Vagina (tissue), 2 donors: Measurements from ENCODE around the gene CASKIN2. TPM values are rescaled to one million over a fixed set of nuclear protein-coding genes. Genes with fewer than 3 reads are reported as not detected.

Source experiments
- DNase-seq, 2 donors: peaks; one replicate each; pipeline ENCODE4 v3.0.0-alpha.2; 2017; ENCODE audit errors: extremely low spot score in 2 of 2
- H3K27ac ChIP-seq: fragments of 200-600 bp; sonication (generic); one replicate; pipeline ENCODE4 v1.5.1; 2019
- H3K27me3 ChIP-seq: fragments of 200-600 bp; sonication (generic); one replicate; pipeline ENCODE4 v1.5.1; 2019
- H3K36me3 ChIP-seq, 2 donors: fragments of 200-600 bp; sonication (generic); one replicate each; pipeline ENCODE4 v1.5.1; 2017 to 2019
- H3K4me1 ChIP-seq: fragments of 200-600 bp; sonication (generic); one replicate; pipeline ENCODE4 v1.5.1; 2019
- H3K4me3 ChIP-seq, 2 donors: fragments of 200-600 bp; sonication (generic); 1 replicate in 1 of 2; 2 replicates in 1 of 2; pipeline ENCODE4 v1.5.1; 2016 to 2019
- H3K9me3 ChIP-seq: fragments of 200-600 bp; sonication (generic); one replicate; pipeline ENCODE4 v1.5.1; 2019
- POLR2A ChIP-seq, 2 donors: fragments of 450-650 bp; IDR thresholded peaks; one replicate each; pipeline ENCODE4 v1.6.1; 2017; ENCODE audit warnings: antibody characterized with exemption in 2 of 2, mild to moderate bottlenecking in 2 of 2, moderate library complexity in 2 of 2
- POLR2AphosphoS5 ChIP-seq, 2 donors: sonication (generic); formaldehyde crosslinking; IDR thresholded peaks; one replicate each; pipeline ENCODE4 v1.9.0; 2017; ENCODE audit warnings: antibody characterized with exemption in 2 of 2, mild to moderate bottlenecking in 2 of 2, low read depth in 1 of 2; ENCODE audit not compliant: insufficient read depth in 1 of 2
- intact Hi-C: fragments of 100-400 bp; cut with DNase I; formaldehyde crosslinking; loops from one replicate; pipeline ENCODE4 v1.15.1; 2023
- total RNA-seq: library from RNA; depleted of rRNA; stranded (reverse); fragments of >200 nt; gene quantifications from one replicate; pipeline ENCODE4 v1.2.3, GENCODE V29; 2016
- TF ChIP-seq, protein P1 (sequence below), 3 experiments: fragments of 450-650 bp in 2 of 3; fragments of 200-600 bp in 1 of 3; sonication (generic) in 1 of 3; IDR thresholded peaks; one replicate each; pipeline ENCODE4 v1.5.1; 2017 to 2019; ENCODE audit warnings: antibody characterized with exemption in 3 of 3, mild to moderate bottlenecking in 2 of 3, moderate library complexity in 2 of 3

CASKIN2 gene
- total RNA-seq, 1 donor from 2014 or later, result 19.9 TPM

DNA sequence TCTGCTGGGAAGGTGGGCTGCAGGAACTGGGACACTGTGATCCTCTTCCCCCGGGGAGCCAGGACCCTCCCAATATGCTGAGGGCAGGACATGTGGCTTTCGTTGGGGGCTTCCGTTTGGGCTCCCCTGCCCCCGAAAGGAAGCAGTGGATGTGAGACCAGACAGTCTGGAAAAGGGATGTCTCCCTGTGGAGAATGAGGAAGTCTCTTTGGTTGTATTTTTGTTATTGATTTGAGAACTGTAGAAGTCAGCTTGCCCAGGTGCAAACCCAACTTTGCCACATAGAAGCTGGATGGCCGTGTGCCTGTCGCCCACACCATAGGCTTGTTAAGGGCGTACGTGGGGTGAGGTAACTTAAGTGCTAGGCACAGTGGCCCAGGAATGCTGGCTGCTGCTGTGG, 28.9 kb upstream of the CASKIN2 start:
- Histone ChIP-seq H3K4me3 (no peak overlapping the region), H3K36me3 (no peaks in the 10 kb centered on the region), H3K9me3 (no peaks in the 10 kb centered on the region), H3K27ac (no peak overlapping the region), H3K4me1 (peaks cover 11% of the 10 kb centered on the region), H3K27me3 (no peaks in the 10 kb centered on the region)
- DNase-seq, result no peak
- TF ChIP-seq POLR2A (IDR thresholded peaks at IDR 0.05) (no peak), POLR2AphosphoS5 (IDR thresholded peaks at IDR 0.05; ENCODE audit: insufficient read depth in 1 of 2, low read depth in 1 of 2) (no peak)
- TF ChIP-seq, protein P1, sequence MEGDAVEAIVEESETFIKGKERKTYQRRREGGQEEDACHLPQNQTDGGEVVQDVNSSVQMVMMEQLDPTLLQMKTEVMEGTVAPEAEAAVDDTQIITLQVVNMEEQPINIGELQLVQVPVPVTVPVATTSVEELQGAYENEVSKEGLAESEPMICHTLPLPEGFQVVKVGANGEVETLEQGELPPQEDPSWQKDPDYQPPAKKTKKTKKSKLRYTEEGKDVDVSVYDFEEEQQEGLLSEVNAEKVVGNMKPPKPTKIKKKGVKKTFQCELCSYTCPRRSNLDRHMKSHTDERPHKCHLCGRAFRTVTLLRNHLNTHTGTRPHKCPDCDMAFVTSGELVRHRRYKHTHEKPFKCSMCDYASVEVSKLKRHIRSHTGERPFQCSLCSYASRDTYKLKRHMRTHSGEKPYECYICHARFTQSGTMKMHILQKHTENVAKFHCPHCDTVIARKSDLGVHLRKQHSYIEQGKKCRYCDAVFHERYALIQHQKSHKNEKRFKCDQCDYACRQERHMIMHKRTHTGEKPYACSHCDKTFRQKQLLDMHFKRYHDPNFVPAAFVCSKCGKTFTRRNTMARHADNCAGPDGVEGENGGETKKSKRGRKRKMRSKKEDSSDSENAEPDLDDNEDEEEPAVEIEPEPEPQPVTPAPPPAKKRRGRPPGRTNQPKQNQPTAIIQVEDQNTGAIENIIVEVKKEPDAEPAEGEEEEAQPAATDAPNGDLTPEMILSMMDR (IDR thresholded peaks at IDR 0.05), result no peak
- intact Hi-C loops, result no loop called here

DNA sequence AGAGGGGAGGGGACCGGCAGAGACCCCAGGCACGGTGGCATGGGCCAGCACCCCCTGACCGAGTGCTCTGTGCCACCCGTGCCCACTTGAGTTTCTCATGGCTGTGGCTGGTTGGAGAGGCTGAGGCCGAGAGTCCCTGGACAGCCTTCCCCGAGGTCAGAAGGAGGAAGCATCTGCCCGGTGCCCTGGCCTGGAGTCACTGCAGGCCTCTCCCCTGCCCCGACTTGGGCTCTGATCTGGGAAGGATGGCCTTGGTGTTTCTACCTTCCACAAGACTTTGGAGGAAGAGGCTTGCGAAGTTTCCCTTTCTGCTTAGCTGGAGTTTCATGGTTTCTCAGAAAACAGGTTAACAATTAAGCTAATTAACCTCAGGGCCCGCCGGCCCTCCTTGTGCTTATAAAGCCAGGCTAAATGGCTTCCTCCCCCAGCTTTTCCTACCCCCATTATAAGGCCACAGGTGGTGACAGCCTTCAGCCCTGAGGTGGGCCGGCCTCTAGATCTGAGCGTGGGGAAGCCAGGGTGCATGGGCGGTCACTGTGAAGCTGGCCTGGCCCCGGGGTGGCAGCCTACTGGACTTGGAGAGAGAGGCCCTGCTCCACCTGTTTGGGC, 27.5 kb upstream of the CASKIN2 start:
- H3K27ac ChIP-seq, result no peak overlapping the region
- DNase-seq, result no peak
- TF ChIP-seq, protein P1 (IDR thresholded peaks at IDR 0.05), result no peak
- TF ChIP-seq POLR2AphosphoS5 (IDR thresholded peaks at IDR 0.05; ENCODE audit: insufficient read depth in 1 of 2, low read depth in 1 of 2), result no peak
- TF ChIP-seq POLR2A (IDR thresholded peaks at IDR 0.05), result no peak
- H3K9me3 ChIP-seq, result no peaks in the 10 kb centered on the region
- H3K4me3 ChIP-seq, result no peak overlapping the region
- no peaks in the 10 kb centered on the region for H3K27me3 ChIP-seq
- intact Hi-C loops, result no loop called here
- H3K36me3 ChIP-seq, result no peaks in the 10 kb centered on the region
- peaks cover 7% of the 10 kb centered on the region for H3K4me1 ChIP-seq

DNA sequence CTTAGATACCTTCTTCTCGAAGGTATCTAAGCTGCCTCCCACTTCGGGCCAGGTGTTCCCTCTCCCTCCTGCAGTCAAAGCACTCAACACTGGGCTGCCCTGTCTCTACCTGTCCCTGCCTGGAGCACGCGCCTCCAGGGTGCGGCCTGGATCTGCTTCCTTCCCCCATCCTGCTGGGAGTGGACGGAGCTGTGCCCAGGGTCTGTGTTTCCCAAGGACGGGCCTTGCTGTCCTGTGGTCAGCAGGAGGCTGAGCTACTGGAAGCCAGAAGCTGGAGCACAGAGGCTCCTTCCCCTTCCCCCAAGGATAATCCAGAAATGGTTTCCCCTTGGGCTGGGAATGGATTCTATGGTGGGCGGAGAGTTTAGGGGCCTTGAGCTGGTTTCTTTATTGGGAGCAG, 26.9 kb upstream of the CASKIN2 start:
- Histone ChIP-seq H3K27me3 (no peaks in the 10 kb centered on the region), H3K4me1 (peaks cover 7% of the 10 kb centered on the region), H3K36me3 (no peaks in the 10 kb centered on the region), H3K9me3 (no peaks in the 10 kb centered on the region), H3K27ac (no peak overlapping the region), H3K4me3 (no peak overlapping the region)
- intact Hi-C loops, result no loop called here
- TF ChIP-seq POLR2AphosphoS5 (IDR thresholded peaks at IDR 0.05; ENCODE audit: insufficient read depth in 1 of 2, low read depth in 1 of 2) (no peak), POLR2A (IDR thresholded peaks at IDR 0.05) (no peak)
- TF ChIP-seq, protein P1 (IDR thresholded peaks at IDR 0.05), result no peak
- DNase-seq, result no peak

DNA sequence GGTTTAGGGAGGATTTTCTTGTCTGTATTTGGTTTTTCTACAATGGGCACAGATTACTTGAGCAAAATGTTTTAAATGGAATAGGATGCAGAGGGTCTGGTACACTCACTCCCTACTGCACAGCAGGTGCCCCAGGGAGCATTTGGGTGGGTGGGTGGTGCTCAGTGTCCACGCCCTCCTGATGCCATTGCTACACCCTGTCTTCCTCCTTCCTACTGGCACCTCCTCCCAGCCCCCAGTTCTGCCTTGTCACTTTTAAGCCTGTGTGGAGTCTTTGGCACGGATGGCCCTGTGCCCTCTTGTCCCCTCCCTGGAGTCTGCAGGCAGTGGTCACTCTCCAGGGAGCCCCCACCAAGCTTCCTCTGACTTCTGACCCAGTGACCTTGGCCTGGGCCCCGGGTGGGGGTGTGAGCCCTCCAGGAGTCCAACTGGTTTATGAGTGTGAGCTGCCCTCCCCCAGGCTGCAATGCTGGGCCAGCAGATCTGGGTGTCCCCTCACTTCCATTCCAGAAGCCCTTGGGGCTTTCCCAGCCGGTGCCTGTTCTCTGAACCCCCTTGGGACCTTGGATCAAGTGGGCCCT, 25.7 kb upstream of the CASKIN2 start:
- intact Hi-C loops, result no loop called here
- TF ChIP-seq, protein P1 (IDR thresholded peaks at IDR 0.05), result no peak
- no peak for TF ChIP-seq POLR2A (IDR thresholded peaks at IDR 0.05)
- no peak for TF ChIP-seq POLR2AphosphoS5 (IDR thresholded peaks at IDR 0.05; ENCODE audit: insufficient read depth in 1 of 2, low read depth in 1 of 2)
- Histone ChIP-seq H3K4me3 (no peak overlapping the region), H3K4me1 (peaks cover 7% of the 10 kb centered on the region), H3K27me3 (no peaks in the 10 kb centered on the region), H3K36me3 (no peaks in the 10 kb centered on the region), H3K9me3 (no peaks in the 10 kb centered on the region), H3K27ac (no peak overlapping the region)
- DNase-seq, result no peak

DNA sequence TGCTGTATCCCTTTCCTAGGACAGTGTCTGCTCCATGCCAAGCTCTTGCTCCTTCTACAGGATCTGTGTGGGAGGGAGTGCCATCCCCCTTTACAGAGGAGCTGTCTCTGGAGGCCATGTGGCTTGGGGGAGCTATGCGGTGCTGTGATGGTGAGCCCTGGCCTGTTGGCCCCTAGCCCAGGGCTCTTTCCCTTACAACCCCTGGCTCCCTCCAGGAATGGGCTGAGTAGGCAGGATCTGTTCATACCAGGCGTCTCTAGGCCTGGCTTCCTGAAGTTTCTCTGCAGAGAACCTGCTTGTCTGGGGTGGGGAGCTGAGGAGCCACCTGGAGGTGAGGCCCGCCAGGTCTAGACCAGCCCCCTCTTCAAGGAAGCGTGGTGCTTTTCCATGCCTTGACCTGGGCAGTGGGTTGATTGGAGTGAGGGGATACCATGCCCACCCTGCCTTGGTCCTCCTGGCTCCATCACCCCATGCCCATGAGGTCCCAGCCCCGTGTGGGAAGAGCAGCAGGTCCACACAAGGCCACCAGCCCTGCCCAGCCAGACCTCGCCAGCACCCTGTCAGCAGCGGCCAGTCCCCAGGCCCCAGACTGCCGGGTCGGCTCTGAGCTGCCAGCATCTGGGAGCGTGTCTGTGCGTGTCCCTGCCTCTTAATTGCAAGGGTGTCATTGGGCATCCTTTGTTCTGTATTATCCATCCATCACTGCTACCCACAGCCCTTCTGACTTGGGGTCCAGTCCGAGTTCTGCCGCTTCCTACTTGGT, 24.8 kb upstream of the CASKIN2 start:
- Histone ChIP-seq H3K27me3 (no peaks in the 10 kb centered on the region), H3K36me3 (no peaks in the 10 kb centered on the region), H3K4me1 (peaks cover 7% of the 10 kb centered on the region), H3K4me3 (no peak overlapping the region), H3K27ac (no peak overlapping the region), H3K9me3 (no peaks in the 10 kb centered on the region)
- intact Hi-C loops, result no loop called here
- TF ChIP-seq, protein P1 (IDR thresholded peaks at IDR 0.05), result no peak
- TF ChIP-seq POLR2A (IDR thresholded peaks at IDR 0.05) (no peak), POLR2AphosphoS5 (IDR thresholded peaks at IDR 0.05; ENCODE audit: insufficient read depth in 1 of 2, low read depth in 1 of 2) (no peak)
- no peak for DNase-seq
